ENCODE results near the gene TMEM128.

GRCh38 chr4:4281787-4282186 is 33.8 kb upstream of the TMEM128 start:
- TF ChIP-seq FOXM1 (IDR thresholded peaks at IDR 0.05; ENCODE audit: borderline replicate concordance) (no peak), BHLHE40 (IDR thresholded peaks at IDR 0.05; ENCODE audit: borderline replicate concordance) (no peak), SP1 (IDR thresholded peaks at IDR 0.05) (no peak), ZNF384 (IDR thresholded peaks at IDR 0.05) (no peak), FOXK2 (IDR thresholded peaks at IDR 0.05) (no peak), HDGF (IDR thresholded peaks at IDR 0.05; ENCODE audit: borderline replicate concordance) (no peak), ELF4 (IDR thresholded peaks at IDR 0.05) (no peak), SUZ12 (IDR thresholded peaks at IDR 0.05) (no peak), PKNOX1 (IDR thresholded peaks at IDR 0.05) (no peak), NFRKB (IDR thresholded peaks at IDR 0.05) (no peak), TARDBP (IDR thresholded peaks at IDR 0.05) (no peak), FOXA1 (IDR thresholded peaks at IDR 0.05) (no peak), LEF1 (IDR thresholded peaks at IDR 0.05; ENCODE audit: borderline replicate concordance) (no peak)
